Lung (tissue), 12 donors: ENCODE data around the gene TNFRSF18. TPM values are rescaled to one million over a fixed set of nuclear protein-coding genes. Genes with fewer than 3 reads are reported as not detected.

Experiments
- ATAC-seq: fragments of 200-7000 bp; cut with Tn5 transposase; one replicate; pipeline ENCODE4 v1.9.1; 2020; ENCODE audit warnings: moderate number of reproducible peaks; ENCODE audit not compliant: insufficient read depth, low FRiP score
- DNase-seq, 3 donors: peaks; one replicate each; pipeline ENCODE4 v3.0.0-alpha.2; 2013 to 2017
- H3K27ac ChIP-seq, 2 donors: one replicate each; pipeline ENCODE4 v1.5.1; 2013; ENCODE audit warnings: mild to moderate bottlenecking in 2 of 2, moderate library complexity in 2 of 2, control low read depth in 1 of 2, inconsistent platforms in 1 of 2, low read depth in 1 of 2, low read length in 1 of 2
- H3K27me3 ChIP-seq, 3 donors: one replicate each; pipeline ENCODE4 v1.5.1; 2013; ENCODE audit warnings: low read length in 2 of 3; ENCODE audit not compliant: control insufficient read depth in 3 of 3, insufficient read depth in 3 of 3
- H3K36me3 ChIP-seq, 4 donors: one replicate each; pipeline ENCODE4 v1.5.1; 2013; ENCODE audit warnings: low read length in 4 of 4, mild to moderate bottlenecking in 1 of 4, moderate library complexity in 1 of 4; ENCODE audit not compliant: control insufficient read depth in 4 of 4, insufficient read depth in 4 of 4
- H3K4me1 ChIP-seq, 5 donors: one replicate each; pipeline ENCODE4 v1.5.1; 2013; ENCODE audit warnings: low read length in 5 of 5, mild to moderate bottlenecking in 2 of 5, moderate library complexity in 1 of 5; ENCODE audit not compliant: control insufficient read depth in 5 of 5, insufficient read depth in 5 of 5
- H3K4me3 ChIP-seq: one replicate; pipeline ENCODE4 v1.5.1; 2013; ENCODE audit warnings: mild to moderate bottlenecking, control low read depth, moderate library complexity
- H3K9ac ChIP-seq, 2 donors: one replicate each; pipeline ENCODE4 v1.5.1; 2013; ENCODE audit warnings: low read length in 2 of 2, control low read depth in 1 of 2; ENCODE audit not compliant: insufficient read depth in 1 of 2
- H3K9me3 ChIP-seq, 4 donors: one replicate each; pipeline ENCODE4 v1.5.1; 2013; ENCODE audit warnings: low read length in 3 of 4, mild to moderate bottlenecking in 1 of 4, moderate library complexity in 1 of 4; ENCODE audit not compliant: control insufficient read depth in 4 of 4, insufficient read depth in 3 of 4
- WGBS, 2 donors: extraction: QIAGEN DNeasy Blood & Tissue Kit; methylation state at CpG; one replicate each; pipeline ENCODE4 v1.1.7; 2013; 5-methylcytosine and 5-hydroxymethylcytosine counted together
- polyA plus RNA-seq, 2 donors: library from polyadenylated mRNA; stranded (reverse); fragments of 200-250 nt; gene quantifications; one replicate each; pipeline ENCODE4 v1.2.1, GENCODE V29; 2013
- total RNA-seq, 2 donors: library from RNA; depleted of rRNA in 1 of 2; stranded (reverse); fragments of >200 nt in 1 of 2; gene quantifications; one replicate each; pipeline ENCODE4 v1.2.1, GENCODE V29; 2014 to 2021
- TF ChIP-seq, protein P1 (sequence below): IDR thresholded peaks from 2 replicates; pipeline ENCODE4 v1.5.1; 2012; ENCODE audit warnings: mild to moderate bottlenecking; ENCODE audit errors: control extremely low read depth, extremely low read depth
- donor health status: control.
- donor health status: control.
- donor health status: Bipolar disorder and iron deficiency.
- donor health status: healthy.
- donor health status: DM: yes; HTN: yes; CAD: no.

TNFRSF18 gene
- total and polyA plus RNA-seq, 4 donors = 1.8 to 4.0 (median 2.4) TPM

DNA sequence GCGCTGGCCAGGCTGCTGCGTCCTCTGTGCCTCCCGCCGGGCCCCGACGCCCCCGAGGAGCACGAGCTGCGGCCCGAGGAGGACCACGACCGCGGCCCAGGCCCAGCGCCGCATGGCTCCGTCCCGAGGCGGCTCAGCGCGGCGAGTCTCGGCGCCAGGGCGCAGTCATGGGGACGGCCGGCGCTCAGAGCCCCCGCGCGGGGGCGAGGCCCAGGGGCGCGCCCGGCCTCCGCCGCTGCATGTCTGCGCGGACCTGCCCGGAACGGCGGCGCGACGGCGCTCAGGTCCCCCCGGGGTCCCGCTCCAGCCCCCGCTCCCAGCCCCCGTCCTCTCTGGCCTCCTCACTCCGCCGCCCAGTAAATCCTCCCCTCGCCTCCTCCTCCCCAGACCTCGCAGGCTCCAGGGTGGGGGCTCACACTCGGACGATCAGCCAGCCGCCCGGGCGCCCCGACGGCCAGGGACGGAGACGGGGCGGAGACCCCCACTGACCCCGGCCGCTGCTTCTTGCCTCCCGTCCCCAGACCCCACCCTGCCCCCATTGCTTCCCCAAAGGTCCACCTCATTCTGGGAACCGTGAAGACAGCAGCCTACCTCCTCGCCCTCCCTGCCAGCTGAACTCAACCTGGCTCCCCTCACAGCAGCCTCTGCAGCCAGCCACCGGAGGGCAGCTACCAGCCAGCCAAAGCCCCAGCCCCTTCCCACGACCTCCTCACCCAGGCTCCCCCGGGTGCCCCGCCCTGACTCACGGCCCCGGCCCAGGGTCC is 40.4 kb upstream of the TNFRSF18 start, which contains the start of gene C1QTNF12:
TSS of gene C1QTNF12 (minus strand) at position 146 of the 764 bp plus-strand sequence. CDS start at position 114, 32 bp downstream.
- no peak for ATAC-seq
- Histone ChIP-seq H3K27ac (no peak within 1 kb of the TSS), H3K4me1 (peaks cover 0 to 5% (median 0%) of the 10 kb centered on the region in 5 donors), H3K36me3 (no peaks in the 10 kb centered on the region), H3K4me3 (no peak within 1 kb of the TSS), H3K9ac (no peak within 1 kb of the TSS), H3K9me3 (peaks cover 0 to 7% (median 0%) of the 10 kb centered on the region in 4 donors), H3K27me3 (peaks cover 6 to 27% (median 19%) of the 10 kb centered on the region in 3 donors)
- WGBS, 2 donors = 4 to 5% methylated on average over 52 to 74 of the region's 74 CpGs
- TF ChIP-seq, protein P1, sequence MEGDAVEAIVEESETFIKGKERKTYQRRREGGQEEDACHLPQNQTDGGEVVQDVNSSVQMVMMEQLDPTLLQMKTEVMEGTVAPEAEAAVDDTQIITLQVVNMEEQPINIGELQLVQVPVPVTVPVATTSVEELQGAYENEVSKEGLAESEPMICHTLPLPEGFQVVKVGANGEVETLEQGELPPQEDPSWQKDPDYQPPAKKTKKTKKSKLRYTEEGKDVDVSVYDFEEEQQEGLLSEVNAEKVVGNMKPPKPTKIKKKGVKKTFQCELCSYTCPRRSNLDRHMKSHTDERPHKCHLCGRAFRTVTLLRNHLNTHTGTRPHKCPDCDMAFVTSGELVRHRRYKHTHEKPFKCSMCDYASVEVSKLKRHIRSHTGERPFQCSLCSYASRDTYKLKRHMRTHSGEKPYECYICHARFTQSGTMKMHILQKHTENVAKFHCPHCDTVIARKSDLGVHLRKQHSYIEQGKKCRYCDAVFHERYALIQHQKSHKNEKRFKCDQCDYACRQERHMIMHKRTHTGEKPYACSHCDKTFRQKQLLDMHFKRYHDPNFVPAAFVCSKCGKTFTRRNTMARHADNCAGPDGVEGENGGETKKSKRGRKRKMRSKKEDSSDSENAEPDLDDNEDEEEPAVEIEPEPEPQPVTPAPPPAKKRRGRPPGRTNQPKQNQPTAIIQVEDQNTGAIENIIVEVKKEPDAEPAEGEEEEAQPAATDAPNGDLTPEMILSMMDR = no peak
- no peak for DNase-seq

- DNase-seq = no peak
- Histone ChIP-seq H3K27me3 (peaks cover 6 to 27% (median 19%) of the 10 kb centered on the region in 3 donors), H3K27ac (no peak overlapping the region), H3K9ac (no peak overlapping the region), H3K4me3 (no peak overlapping the region), H3K4me1 (peaks cover 0 to 5% (median 0%) of the 10 kb centered on the region in 5 donors), H3K36me3 (no peaks in the 10 kb centered on the region), H3K9me3 (peaks cover 0 to 7% (median 0%) of the 10 kb centered on the region in 4 donors)
- 36 to 40% methylated on average over 32 to 45 of the region's 45 CpGs for WGBS, 2 donors
- TF ChIP-seq, protein P1 = no peak
- no peak for ATAC-seq
These were observed 39.6 kb upstream of the TNFRSF18 start for GRCh38 chr1:1245817-1246576.

- H3K27me3 ChIP-seq = peaks cover 6 to 27% (median 19%) of the 10 kb centered on the region in 3 donors
- ATAC-seq (no peak), DNase-seq (no peak)
- peaks cover 0 to 7% (median 0%) of the 10 kb centered on the region in 4 donors for H3K9me3 ChIP-seq
- no peak overlapping the region for H3K27ac ChIP-seq
- TF ChIP-seq, protein P1 = no peak
- no peaks in the 10 kb centered on the region for H3K36me3 ChIP-seq
- peaks cover 0 to 5% (median 0%) of the 10 kb centered on the region in 5 donors for H3K4me1 ChIP-seq
- no peak overlapping the region for H3K4me3 ChIP-seq
- WGBS, 2 donors = 69 to 77% methylated on average over 18 to 23 of the region's 23 CpGs
- H3K9ac ChIP-seq = no peak overlapping the region
These were observed 38.9 kb upstream of the TNFRSF18 start for GRCh38 chr1:1245178-1245816.
